Measurements from ENCODE around the gene FAM168B.
A peak's percentile ranks its signal among the peaks of the same experiment; 100 is the strongest.

Gene FAM168B, protein sequence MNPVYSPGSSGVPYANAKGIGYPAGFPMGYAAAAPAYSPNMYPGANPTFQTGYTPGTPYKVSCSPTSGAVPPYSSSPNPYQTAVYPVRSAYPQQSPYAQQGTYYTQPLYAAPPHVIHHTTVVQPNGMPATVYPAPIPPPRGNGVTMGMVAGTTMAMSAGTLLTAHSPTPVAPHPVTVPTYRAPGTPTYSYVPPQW

DNA sequence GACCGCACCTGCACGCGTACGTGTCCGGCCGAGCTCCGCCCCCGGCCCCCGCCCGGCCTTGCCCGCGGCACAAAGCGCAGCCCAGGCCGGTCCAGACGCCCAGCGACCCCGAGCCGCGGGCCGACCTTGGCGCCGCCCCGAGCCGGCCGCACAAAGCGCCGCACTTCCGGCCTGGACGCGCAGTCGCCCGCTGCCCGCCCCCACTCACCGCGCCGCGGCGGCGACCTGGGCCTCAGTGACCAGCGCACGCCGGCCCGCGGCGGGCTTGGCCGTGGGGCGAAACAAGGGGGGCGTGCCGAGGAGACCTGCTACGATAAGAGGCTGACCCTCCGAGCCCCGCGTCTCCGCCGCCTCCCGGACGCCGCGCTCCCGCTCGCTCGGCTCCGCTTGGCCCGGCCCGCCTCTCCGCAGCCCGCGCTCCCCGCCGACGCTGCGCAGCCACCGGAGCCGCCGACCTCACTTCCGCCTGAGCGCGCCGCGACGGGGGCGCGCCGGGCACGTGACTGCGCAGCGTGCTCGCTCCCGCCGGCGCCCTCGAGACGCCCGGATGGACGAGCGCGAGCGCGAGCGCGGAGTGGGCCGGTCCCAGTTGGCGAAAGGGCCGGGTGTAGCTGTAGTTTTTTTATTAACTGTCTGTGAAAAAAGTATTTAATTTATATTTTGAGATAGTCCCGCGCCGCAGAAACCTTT is at the start of gene FAM168B:
TSS of gene FAM168B (minus strand) at position 455 of the 690 bp plus-strand sequence. CDS start 10,814 bp downstream, outside the sequence.
- H3K4me3 ChIP-seq (ENCODE audit: low read depth, low read length) = peak within 1 kb of the TSS; percentile 82
- TF ChIP-seq, protein P1, sequence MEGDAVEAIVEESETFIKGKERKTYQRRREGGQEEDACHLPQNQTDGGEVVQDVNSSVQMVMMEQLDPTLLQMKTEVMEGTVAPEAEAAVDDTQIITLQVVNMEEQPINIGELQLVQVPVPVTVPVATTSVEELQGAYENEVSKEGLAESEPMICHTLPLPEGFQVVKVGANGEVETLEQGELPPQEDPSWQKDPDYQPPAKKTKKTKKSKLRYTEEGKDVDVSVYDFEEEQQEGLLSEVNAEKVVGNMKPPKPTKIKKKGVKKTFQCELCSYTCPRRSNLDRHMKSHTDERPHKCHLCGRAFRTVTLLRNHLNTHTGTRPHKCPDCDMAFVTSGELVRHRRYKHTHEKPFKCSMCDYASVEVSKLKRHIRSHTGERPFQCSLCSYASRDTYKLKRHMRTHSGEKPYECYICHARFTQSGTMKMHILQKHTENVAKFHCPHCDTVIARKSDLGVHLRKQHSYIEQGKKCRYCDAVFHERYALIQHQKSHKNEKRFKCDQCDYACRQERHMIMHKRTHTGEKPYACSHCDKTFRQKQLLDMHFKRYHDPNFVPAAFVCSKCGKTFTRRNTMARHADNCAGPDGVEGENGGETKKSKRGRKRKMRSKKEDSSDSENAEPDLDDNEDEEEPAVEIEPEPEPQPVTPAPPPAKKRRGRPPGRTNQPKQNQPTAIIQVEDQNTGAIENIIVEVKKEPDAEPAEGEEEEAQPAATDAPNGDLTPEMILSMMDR (IDR thresholded peaks at IDR 0.05; ENCODE audit: low read depth, low read length, missing control alignments) = no peak
- in situ Hi-C loops (cut with HindIII; ENCODE audit: low sequenced_read_pairs) = no loop called here
- peak; percentile 67 for DNase-seq (ENCODE audit: low read depth)

DNA sequence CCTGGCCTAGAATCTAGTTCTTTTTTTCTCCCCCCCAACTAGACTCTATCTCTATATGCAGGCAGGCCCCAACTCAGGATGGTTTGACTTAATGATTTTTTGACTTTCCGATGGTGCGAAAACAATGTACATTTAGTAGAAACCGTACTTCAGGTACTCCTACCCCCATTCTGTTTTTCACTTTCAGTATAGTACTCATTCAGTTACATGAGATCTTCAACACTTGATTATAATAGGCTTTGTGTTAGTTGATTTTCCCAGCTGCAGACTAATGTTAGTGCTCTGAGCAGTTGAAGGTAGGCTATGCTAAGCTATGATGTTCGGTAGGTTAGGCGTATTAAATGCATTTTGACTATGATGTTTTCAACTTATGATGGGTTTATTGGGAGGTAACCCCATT is 49.6 kb upstream of the FAM168B start:
- TF ChIP-seq, protein P1 (IDR thresholded peaks at IDR 0.05; ENCODE audit: low read depth, low read length, missing control alignments) = no peak
- H3K4me3 ChIP-seq (ENCODE audit: low read depth, low read length) = no peak overlapping the region
- in situ Hi-C loops (cut with HindIII; ENCODE audit: low sequenced_read_pairs) = no loop called here
- DNase-seq (ENCODE audit: low read depth) = no peak

DNA sequence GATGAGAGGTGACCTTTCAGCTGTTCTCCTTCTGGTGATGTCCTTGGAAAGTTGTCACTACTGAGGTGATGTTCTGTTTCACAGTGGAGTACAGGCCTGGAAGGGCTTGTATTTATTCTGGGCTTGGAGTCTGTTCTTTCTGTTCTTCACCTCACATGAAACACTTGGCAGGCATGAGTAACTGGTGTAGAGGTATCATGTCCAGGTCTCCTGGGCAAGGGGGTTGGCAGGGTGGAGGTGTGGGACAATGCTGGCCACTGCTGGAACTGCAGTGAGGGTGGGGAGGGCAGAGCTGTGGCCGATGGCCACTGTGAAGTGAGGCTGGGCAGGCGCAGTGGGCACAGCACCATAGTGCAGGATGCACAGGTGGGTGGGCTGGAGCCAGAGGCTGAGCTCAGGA is 47.3 kb upstream of the FAM168B start:
- TF ChIP-seq, protein P1 (IDR thresholded peaks at IDR 0.05; ENCODE audit: low read depth, low read length, missing control alignments) = no peak
- no peak for DNase-seq (ENCODE audit: low read depth)
- in situ Hi-C loops (cut with HindIII; ENCODE audit: low sequenced_read_pairs) = no loop called here
- H3K4me3 ChIP-seq (ENCODE audit: low read depth, low read length) = no peak overlapping the region

DNA sequence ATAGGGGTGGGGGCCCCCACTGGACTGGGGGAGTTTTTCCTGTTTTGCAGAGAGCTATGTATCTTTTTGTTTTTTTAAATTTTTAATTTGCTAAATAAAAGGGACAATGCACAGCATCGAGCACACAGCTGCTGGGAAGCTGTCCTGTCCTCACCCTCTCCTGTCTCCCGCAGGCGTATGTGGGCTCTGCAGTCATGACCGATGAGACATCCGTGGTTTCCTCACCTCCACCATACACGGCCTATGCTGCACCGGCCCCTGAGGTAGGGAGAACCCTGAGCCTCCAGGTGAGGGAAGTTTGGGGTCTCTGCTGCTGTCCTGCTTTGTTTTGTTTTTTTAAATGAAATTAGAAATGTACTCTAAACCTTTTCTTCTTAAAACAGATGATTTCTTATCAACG is 39.5 kb upstream of the FAM168B start:
- no peak overlapping the region for H3K4me3 ChIP-seq (ENCODE audit: low read depth, low read length)
- no peak for DNase-seq (ENCODE audit: low read depth)
- TF ChIP-seq, protein P1 (IDR thresholded peaks at IDR 0.05; ENCODE audit: low read depth, low read length, missing control alignments) = no peak
- in situ Hi-C loops (cut with HindIII; ENCODE audit: low sequenced_read_pairs) = no loop called here

DNA sequence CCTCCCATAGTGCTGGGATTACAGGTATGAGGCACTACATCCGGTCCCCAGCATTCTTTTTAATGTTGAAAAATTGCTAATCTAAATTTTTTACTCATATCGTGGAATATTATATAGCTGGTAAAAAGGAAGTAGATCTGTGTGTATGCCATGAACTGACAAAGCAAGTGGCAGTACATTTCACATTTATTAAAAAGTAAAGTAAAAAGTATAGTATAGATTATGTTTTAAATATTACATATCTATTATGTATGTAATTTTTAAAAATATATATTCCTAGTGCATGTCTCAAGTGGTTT is 37.0 kb upstream of the FAM168B start:
- in situ Hi-C loops (cut with HindIII; ENCODE audit: low sequenced_read_pairs) = no loop called here
- TF ChIP-seq, protein P1 (IDR thresholded peaks at IDR 0.05; ENCODE audit: low read depth, low read length, missing control alignments) = no peak
- H3K4me3 ChIP-seq (ENCODE audit: low read depth, low read length) = no peak overlapping the region
- DNase-seq (ENCODE audit: low read depth) = no peak

DNA sequence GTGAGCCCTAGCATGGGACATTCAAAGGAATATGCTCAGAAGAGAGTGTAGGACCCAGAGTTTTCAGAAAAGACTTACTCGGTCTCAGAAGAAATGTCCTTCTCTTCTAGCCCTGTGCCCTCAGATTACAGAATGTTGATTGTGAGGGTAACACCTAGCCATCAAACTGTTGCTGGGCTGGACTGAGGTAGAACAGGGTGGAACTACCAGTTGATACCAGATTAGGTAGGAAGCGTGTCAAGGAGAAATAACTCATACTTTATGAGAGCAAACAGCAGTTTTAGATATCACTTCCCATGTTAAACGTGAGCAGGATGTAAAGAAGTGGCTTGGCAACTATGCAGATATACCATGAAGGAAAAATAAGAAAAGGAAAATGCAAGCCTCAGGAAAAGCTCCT is 34.7 kb upstream of the FAM168B start:
- in situ Hi-C loops (cut with HindIII; ENCODE audit: low sequenced_read_pairs) = no loop called here

More for the DNA sequence above, 34.7 kb upstream of the FAM168B start:
- TF ChIP-seq, protein P1 (IDR thresholded peaks at IDR 0.05; ENCODE audit: low read depth, low read length, missing control alignments) = no peak
- no peak overlapping the region for H3K4me3 ChIP-seq (ENCODE audit: low read depth, low read length)
- DNase-seq (ENCODE audit: low read depth) = no peak
